Gastroesophageal sphincter (tissue), 3 donors: Measurements from ENCODE around the gene NFE2L3.

ENCODE experiments used
- CTCF ChIP-seq, 4 experiments: fragments of 200-600 bp in 2 of 4; fragments of 450-650 bp in 2 of 4; sonication (generic) in 1 of 4; IDR thresholded peaks; one replicate each; pipeline ENCODE4 v1.5.1; 2017 to 2019; ENCODE audit warnings: antibody characterized with exemption in 4 of 4, mild to moderate bottlenecking in 2 of 4, moderate library complexity in 2 of 4
- EP300 ChIP-seq: sonication (generic); formaldehyde crosslinking; IDR thresholded peaks from one replicate; pipeline ENCODE4 v1.6.1; 2017; ENCODE audit warnings: antibody characterized with exemption, mild to moderate bottlenecking
- POLR2A ChIP-seq, 2 donors: fragments of 450-650 bp; IDR thresholded peaks; one replicate each; pipeline ENCODE4 v1.6.1; 2017; ENCODE audit warnings: antibody characterized with exemption in 2 of 2, mild to moderate bottlenecking in 2 of 2, moderate library complexity in 1 of 2

DNA sequence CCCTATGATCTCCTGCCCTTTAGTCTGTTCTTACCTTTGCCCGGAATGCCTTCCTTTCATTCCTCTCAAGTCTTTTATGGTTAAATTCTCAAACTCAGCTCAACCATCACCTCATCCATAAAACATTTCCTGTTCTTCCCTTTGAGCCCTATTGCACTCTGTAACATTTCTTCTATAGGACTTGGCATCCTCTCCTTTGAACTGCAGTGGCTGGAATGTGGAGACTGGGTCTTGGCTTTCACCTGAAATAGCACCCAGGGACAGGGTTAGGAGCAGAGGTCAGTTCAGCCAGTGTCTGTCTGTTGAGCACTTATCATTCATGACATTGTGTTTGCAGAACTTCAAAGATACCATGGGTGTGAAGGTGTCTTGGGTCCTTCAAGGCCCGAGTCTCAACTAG, 7.2 kb downstream of the NFE2L3 start:
- TF ChIP-seq CTCF (IDR thresholded peaks at IDR 0.05) (no peak), POLR2A (IDR thresholded peaks at IDR 0.05) (no peak), EP300 (no peak)
